Stimulated activated CD4-positive, alpha-beta T cell treated with anti-CD3 and anti-CD28 coated beads, Interleukin-12 subunit alpha, Interleukin-12 subunit beta, amount 100 ng/mL, for 4 hours (primary cell): ENCODE measurements around the gene GAK.
A peak's percentile ranks its signal among the peaks of the same experiment; 100 is the strongest.

Experiments used
- DNase-seq: peaks from one replicate; pipeline ENCODE4 v3.0.0-alpha.2; 2020

The GAK gene

GRCh38 chr4:887034-887763 is 44.9 kb downstream of the GAK start:
- no peak for DNase-seq

- DNase-seq, result no peak
These were observed 45.9 kb downstream of the GAK start for GRCh38 chr4:886244-886643.

- DNase-seq, result no peak
These were observed 46.8 kb downstream of the GAK start for GRCh38 chr4:885353-885752.

DNA sequence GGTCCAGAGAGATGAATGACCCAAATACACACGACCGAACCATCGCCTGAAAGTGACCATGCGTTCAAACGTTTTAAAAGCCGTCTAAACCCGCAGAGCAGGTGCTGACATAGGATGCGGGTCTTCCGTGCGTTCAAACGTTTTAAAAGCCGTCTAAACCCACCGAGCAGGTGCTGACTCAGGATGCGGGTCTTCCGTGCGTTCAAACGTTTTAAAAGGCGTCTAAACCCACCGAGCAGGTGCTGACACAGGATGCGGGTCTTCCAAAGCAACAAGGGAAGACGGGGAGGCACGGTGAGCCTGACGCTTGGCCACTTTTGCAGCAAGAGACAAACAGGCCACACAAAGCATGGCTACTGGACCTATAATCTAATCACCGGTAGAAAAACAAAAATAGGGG is 47.2 kb downstream of the GAK start:
- no peak for DNase-seq

DNA sequence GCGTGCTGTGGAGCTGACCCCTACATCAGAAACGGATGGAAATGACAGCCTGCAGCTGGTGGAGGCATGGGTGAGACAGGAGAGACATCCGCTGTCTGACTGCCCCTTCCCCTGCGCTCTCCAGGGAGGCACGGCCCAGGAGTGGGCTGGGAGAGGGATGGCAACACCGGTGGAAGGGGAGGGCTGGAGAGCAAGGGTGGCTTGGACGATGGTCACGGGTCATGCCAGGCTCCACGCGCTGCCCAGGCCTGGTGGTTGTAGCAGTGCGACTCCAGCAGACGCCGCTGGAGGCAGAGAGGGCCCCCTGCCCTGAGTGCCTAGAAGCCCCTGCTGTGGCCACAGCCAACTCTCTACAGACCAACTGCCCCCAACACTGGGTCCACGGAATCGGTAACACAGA is 47.9 kb downstream of the GAK start:
- no peak for DNase-seq

- no peak for DNase-seq
These were observed 48.6 kb downstream of the GAK start for GRCh38 chr4:883377-884095.

- no peak for DNase-seq
These were observed 49.5 kb downstream of the GAK start for GRCh38 chr4:882646-883045.

DNA sequence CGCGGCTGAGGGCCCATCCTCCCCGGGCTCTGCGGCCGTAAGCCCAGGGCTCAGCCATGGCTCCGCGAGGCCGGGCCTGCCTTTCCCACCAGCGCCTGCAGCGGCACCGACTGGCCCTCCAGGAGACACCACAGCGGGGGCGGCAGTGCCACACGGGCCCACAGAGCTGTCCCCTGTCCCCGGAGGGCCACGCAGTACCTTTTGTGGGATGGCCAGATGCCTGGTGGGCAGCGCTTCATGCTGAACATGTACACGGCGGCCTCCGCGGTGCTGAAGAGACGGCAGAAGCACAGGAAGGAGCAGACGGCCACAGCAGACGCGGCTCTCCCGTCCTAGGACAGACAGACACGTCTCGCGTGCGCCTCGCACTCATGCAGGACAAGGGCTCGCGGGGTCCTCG is 50.4 kb downstream of the GAK start:
- no peak for DNase-seq

DNA sequence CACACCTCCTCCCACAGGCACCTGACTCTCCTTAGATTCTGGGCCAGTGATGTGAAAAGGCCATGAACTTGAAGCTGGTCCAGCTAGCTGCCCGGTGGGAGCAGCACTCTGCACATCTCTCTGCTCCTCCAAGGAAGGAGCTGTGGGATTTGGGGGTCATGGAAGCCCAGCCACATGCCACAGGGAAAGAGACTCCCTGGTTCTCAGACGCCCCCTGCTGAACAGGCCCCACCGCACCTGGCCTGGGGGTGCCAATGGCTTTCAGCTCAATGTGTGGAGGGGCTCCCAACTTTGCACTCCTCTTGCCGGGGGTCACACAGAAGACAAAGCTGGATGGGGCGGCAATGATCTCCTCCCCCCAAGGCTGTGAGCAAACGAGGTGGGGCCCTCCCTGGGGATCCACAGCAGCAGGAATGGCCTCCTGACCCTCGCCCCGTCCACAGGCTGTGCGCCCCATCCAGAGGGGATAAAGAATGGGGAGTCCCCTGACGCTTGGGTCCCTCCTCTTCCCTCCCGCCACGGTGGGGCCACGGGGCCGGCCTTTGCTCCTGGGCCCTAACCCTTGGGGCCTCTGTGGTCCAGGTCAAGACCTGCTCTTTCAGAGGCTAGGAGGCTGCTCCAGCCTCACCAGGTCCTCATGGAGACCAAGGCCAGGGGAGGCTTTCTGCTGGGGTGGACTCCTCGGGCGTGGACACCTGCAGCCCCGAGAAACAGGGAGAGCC is 51.3 kb downstream of the GAK start:
- no peak for DNase-seq

- peak; percentile 58 for DNase-seq
These were observed 52.4 kb downstream of the GAK start for GRCh38 chr4:879729-880077.

- DNase-seq, result peak; percentile 27
These were observed 53.1 kb downstream of the GAK start for GRCh38 chr4:878796-879728.

DNA sequence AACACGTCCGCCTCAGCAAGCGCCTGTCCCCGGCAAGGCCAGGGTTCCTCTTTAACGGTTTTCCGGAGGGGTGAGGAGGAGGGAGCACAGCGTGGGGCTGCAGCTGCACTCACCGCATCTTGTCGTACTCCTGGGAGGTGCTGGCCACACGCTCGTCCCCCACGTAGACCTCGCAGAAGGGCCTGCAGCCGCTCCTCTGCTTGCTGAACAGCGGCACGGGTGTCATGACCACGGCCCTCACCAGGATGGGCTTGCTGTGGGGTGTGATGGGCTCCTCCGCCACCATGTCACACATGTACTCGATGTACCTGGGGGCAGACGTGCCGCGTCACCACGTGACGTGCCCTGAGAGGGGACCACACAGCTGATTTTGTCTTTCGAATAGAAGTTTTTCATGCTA is 54.6 kb downstream of the GAK start:
- DNase-seq, result no peak

- DNase-seq, result no peak
These were observed 55.3 kb downstream of the GAK start for GRCh38 chr4:876780-877179.

GRCh38 chr4:875818-876423 is 56.2 kb downstream of the GAK start:
- no peak for DNase-seq

DNA sequence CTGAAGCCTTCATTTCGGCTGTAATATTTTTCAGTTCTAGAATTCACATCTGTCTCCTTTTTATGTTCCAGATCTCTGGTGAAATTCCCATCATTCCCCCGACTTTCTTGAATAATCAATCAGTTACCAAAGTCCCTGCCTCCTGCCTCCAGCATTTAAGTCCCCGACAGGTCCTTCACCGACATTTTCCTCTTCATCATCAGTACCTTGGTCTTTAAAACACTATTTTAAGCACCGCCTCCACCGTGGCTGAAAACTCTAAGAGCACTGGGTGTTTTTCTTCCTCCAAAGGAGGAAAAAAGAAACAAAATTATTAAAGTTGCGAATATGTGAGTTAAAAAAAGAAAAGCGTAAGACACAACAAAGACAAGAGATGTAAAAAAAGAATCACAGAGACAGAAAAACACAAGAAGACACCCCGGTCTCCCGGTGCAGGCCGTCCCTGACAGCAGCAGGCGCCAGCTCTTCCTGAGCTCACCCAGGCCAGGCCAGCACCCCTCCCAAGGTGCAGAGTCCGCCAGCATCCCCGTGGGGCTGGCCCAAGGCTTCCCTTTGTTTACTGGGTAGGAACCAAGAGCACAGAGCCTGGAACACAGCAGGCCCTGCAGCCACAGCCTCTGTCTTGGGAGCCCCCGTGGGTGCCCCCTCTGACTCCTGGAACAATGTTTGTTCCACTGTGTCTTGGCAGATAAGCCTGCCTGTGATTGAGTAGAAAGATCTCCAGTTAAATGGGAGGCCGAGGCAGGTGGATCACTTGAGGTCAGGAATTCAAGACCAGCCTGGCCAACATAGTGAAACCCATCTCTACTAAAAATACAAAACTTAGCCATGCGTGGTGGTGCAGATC is 56.9 kb downstream of the GAK start:
- DNase-seq, result no peak

DNA sequence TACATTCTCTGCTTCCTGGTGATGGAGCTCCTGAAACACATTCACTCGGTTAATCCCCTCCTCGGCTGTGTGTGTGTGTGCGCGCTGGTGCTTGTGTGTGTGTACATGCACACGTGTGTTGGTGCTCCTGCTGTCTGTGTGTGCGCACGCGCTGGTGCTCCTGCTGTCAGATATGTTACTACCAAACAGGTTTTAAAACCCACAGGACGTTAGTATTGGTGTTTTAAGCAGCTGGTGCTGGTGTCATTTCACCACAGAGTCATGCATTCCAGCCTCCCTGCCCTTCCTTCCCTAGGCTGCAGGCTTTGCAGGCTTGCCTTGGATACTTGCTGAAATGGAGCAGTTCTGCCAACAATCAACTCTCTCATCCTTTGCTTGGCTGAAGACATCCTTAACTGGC is 58.1 kb downstream of the GAK start:
- no peak for DNase-seq

DNA sequence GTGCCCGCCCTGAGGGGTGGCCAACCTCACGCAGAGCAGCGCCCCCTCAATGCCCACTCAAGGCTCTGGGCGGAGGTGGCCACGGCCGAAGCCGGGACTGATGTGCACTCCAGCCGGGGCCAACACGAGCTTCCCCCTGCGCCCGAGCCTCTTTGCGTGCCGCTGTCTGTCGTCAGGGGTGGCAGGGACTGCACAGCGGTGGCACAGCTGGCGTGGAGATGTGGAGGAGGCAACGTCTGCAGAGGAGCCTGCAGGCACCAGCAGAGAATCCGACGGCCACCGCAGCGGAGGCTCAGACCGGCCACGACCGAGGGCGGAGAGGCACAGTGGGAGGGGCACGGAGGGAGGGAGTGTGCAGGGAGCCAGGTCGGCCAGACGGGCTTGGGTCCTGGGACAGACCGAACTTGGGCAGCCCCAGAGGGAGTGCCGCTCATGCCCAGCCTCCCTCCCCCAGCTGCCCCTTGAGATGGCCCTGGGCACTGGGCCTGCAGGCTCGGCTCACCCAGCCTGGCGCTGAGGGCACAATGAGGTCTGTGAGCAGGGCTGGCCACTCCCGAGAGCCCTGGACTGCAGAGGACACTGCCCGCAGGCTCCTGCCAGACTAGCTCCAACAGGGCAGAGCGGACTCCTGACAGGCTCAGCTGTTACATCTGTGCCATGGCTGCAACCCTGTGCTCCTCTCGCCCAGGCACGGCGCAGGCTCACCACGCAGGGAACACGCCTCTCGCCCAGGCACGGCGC is 59.7 kb downstream of the GAK start:
- DNase-seq, result no peak

- DNase-seq, result no peak
These were observed 60.6 kb downstream of the GAK start for GRCh38 chr4:871484-871883.

GRCh38 chr4:870951-871350 is 61.2 kb downstream of the GAK start:
- no peak for DNase-seq

GRCh38 chr4:869776-870175 is 62.3 kb downstream of the GAK start:
- DNase-seq, result no peak

DNA sequence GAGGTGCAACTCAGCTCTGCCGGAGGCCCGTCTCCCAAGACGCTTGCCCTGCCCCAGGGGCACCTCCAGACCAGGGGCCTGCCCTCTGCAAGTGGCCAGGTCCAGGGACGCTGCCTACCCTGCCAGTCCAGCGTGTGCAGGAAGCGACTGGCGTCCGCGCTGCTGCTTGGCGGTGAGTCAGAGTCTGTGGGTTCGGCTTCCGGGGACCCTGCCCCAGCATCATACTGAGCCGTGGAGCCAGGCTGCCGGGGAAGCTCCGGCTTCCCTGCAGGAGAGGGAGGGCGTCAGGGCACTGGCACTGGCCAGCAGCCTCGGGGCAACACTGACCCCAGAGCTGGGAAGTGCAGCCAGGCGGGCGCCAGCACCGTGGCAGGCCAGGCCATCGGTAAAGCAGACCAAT is 63.7 kb downstream of the GAK start:
- no peak for DNase-seq
